ENCODE results near the gene USP15. TPM values are rescaled to one million over a fixed set of nuclear protein-coding genes. Genes with fewer than 3 reads are reported as not detected.

Gene USP15
- total and polyA plus RNA-seq, 2 of the 4 experiments (the other 2 are of a cell fraction), result 28.5 to 49.6 TPM

- ChIA-PET POLR2A (ENCODE audit: unreplicated experiment) (no interaction called here), CTCF (no interaction called here)
- TF ChIP-seq MXI1 (IDR thresholded peaks at IDR 0.05; ENCODE audit: borderline replicate concordance, low read depth, low read length) (no peak), BHLHE40 (IDR thresholded peaks at IDR 0.05; ENCODE audit: low read depth, low read length) (no peak)
- Histone ChIP-seq H3K4me2 (ENCODE audit: low read depth, low read length) (no peak overlapping the region), H3K27ac (ENCODE audit: insufficient read depth, low read length) (no peak overlapping the region), H3K9me3 (ENCODE audit: control insufficient read depth, insufficient read depth, low read length) (no peaks in the 10 kb centered on the region; the same call in 1 of the 2 replicates), H3K23ac (ENCODE audit: low read depth, low read length) (no peak overlapping the region), H3K27me3 (ENCODE audit: control insufficient read depth, insufficient read depth, low read length) (peaks cover 7% of the 10 kb centered on the region), H4K91ac (ENCODE audit: insufficient read depth, low read depth, low read length) (no peak overlapping the region), H3K18ac (ENCODE audit: low read depth, low read length) (no peak overlapping the region), H3K14ac (replicated peaks; ENCODE audit: low read depth, low read length) (no peak overlapping the region), H3K4me1 (ENCODE audit: control insufficient read depth, insufficient read depth, low read length) (no peaks in the 10 kb centered on the region), H2AK5ac (ENCODE audit: low read depth, low read length) (no peak overlapping the region), H3K4ac (ENCODE audit: low read depth, low read length) (no peak overlapping the region), H4K20me1 (ENCODE audit: insufficient read depth, low read length) (no peaks in the 10 kb centered on the region), H4K5ac (ENCODE audit: low read depth, low read length) (no peak overlapping the region), H3K4me3 (ENCODE audit: insufficient read depth, low read depth, low read length) (no peak overlapping the region), H2AFZ (replicated peaks; ENCODE audit: low read length, poor library complexity) (no peak overlapping the region), H2BK120ac (ENCODE audit: low read depth, low read length) (no peak overlapping the region), H3K9me1 (ENCODE audit: insufficient read depth, low read length) (no peaks in the 10 kb centered on the region), H3K36me3 (ENCODE audit: control insufficient read depth, insufficient read depth, low read length) (no peaks in the 10 kb centered on the region), H2AK9ac (replicated peaks; ENCODE audit: low read depth, low read length, poor library complexity) (no peak overlapping the region), H2BK15ac (ENCODE audit: low read depth, low read length) (no peak overlapping the region), H3K9ac (ENCODE audit: low read depth, low read length) (no peak overlapping the region), H3K79me1 (ENCODE audit: low read depth in 1 of 2, low read length in 2 of 2) (no peaks in the 10 kb centered on the region), H2BK20ac (ENCODE audit: low read depth, low read length) (no peak overlapping the region), H3K56ac (ENCODE audit: extremely low read depth, insufficient read depth, low read length) (no peak overlapping the region), H2BK5ac (ENCODE audit: low read depth, low read length, poor library complexity, severe bottlenecking) (no peak overlapping the region), H4K8ac (ENCODE audit: low read depth in 2 of 2, low read length in 2 of 2) (no peak overlapping the region)
- WGBS, 2 experiments (ENCODE audit: extremely low coverage in 2 of 2, insufficient read length in 1 of 2), result no CpG with 5 or more reads among the region's 2 CpGs
- ATAC-seq (ENCODE audit: low read depth) (no peak), DNase-seq (no peak)
- intact Hi-C loops (cut with micrococcal nuclease), result no loop called here
- dilution Hi-C loops (cut with HindIII; ENCODE audit: low sequenced_read_pairs, unreplicated experiment), result no loop called here
- in situ Hi-C loops (cut with MboI; ENCODE audit: low sequenced_read_pairs), result no loop called here
- no TSS peak for BruUV-seq (replicated peaks)
These were observed 186.7 kb downstream of the USP15 start for GRCh38 chr12:62446754-62447452.

Measured in IMR-90 (cell line).